DND-41 (cell line): Measurements from ENCODE around the gene CCL26.

Experiments
- ATAC-seq: fragments of 200-7000 bp; cut with Tn5 transposase; 3 replicates; pipeline ENCODE4 v1.9.1; 2021; ENCODE audit warnings: low read depth; ENCODE audit not compliant: insufficient read depth
- DNase-seq: peaks from one replicate; pipeline ENCODE4 v3.0.0-alpha.2; 2020
- H2AFZ ChIP-seq: 2 replicates; pipeline ENCODE4 v1.6.0; 2012; ENCODE audit warnings: low read depth, low read length
- H3K27ac ChIP-seq: 2 replicates; pipeline ENCODE4 v1.5.1; 2012; ENCODE audit warnings: low read length, inconsistent platforms
- H3K27me3 ChIP-seq: fragments of 200-600 bp; sonication (generic); 2 replicates; pipeline ENCODE4 v1.6.0; 2012; ENCODE audit warnings: low read length, mild to moderate bottlenecking, inconsistent platforms; ENCODE audit not compliant: insufficient read depth, poor library complexity
- H3K36me3 ChIP-seq: 2 replicates; pipeline ENCODE4 v1.5.1; 2012; ENCODE audit warnings: low read length, inconsistent platforms; ENCODE audit not compliant: insufficient read depth
- H3K4me1 ChIP-seq: 2 replicates; pipeline ENCODE4 v1.5.1; 2012; ENCODE audit warnings: mild to moderate bottlenecking, low read length; ENCODE audit not compliant: insufficient read depth
- H3K4me2 ChIP-seq: 2 replicates; pipeline ENCODE4 v1.6.0; 2012; ENCODE audit warnings: mild to moderate bottlenecking, moderate library complexity, low read length, inconsistent platforms; ENCODE audit not compliant: insufficient read depth
- H3K4me3 ChIP-seq, 2 experiments: fragments of 200-600 bp in 1 of 2; shearing (Covaris generic) in 1 of 2; 2 replicates each; pipeline ENCODE4 v1.5.1; 2012 to 2016; ENCODE audit warnings: inconsistent platforms in 2 of 2, low read length in 2 of 2, mild to moderate bottlenecking in 2 of 2, low read depth in 1 of 2, moderate library complexity in 1 of 2
- H3K79me2 ChIP-seq: 2 replicates; pipeline ENCODE4 v1.6.0; 2012; ENCODE audit warnings: low read length, inconsistent platforms; ENCODE audit not compliant: insufficient read depth
- H3K9ac ChIP-seq: 2 replicates; pipeline ENCODE4 v1.6.0; 2012; ENCODE audit warnings: low read depth, mild to moderate bottlenecking, inconsistent platforms, low read length, moderate library complexity
- H3K9me3 ChIP-seq: 2 replicates; pipeline ENCODE4 v1.5.1; 2012; ENCODE audit warnings: low read length, moderate library complexity, mild to moderate bottlenecking, inconsistent platforms; ENCODE audit not compliant: insufficient read depth, severe bottlenecking
- H4K20me1 ChIP-seq: 2 replicates; pipeline ENCODE4 v1.6.0; 2012; ENCODE audit warnings: low read length; ENCODE audit not compliant: insufficient read depth
- CTCF ChIP-seq: IDR thresholded peaks from 2 replicates; pipeline ENCODE4 v1.5.1; 2012; ENCODE audit warnings: borderline replicate concordance, low read length, moderate library complexity, mild to moderate bottlenecking; ENCODE audit not compliant: poor library complexity, severe bottlenecking; ENCODE audit errors: extremely low read depth
- EZH2 ChIP-seq: IDR thresholded peaks from 3 replicates; pipeline ENCODE4 v1.6.1; 2012; ENCODE audit warnings: borderline replicate concordance, low read depth, mild to moderate bottlenecking, moderate library complexity, low read length, inconsistent platforms; ENCODE audit not compliant: severe bottlenecking

Gene CCL26

GRCh38 chr7:75807452-75807851, 35.4 kb upstream of the CCL26 start:
- ATAC-seq (no peak), DNase-seq (no peak)
- H3K27ac ChIP-seq = no peak overlapping the region
- H3K4me2 ChIP-seq = no peak overlapping the region
- no peak overlapping the region for H3K4me3 ChIP-seq
- H3K4me1 ChIP-seq = no peaks in the 10 kb centered on the region
- no peak overlapping the region for H2AFZ ChIP-seq
- H3K36me3 ChIP-seq = no peaks in the 10 kb centered on the region
- H4K20me1 ChIP-seq = no peaks in the 10 kb centered on the region
- no peaks in the 10 kb centered on the region for H3K79me2 ChIP-seq
- H3K27me3 ChIP-seq = no peaks in the 10 kb centered on the region
- H3K9me3 ChIP-seq = peaks cover 10% of the 10 kb centered on the region
- no peak for TF ChIP-seq EZH2
- no peak for TF ChIP-seq CTCF
- H3K9ac ChIP-seq = no peak overlapping the region

GRCh38 chr7:75806560-75807307, 34.7 kb upstream of the CCL26 start:
- no peak overlapping the region for H2AFZ ChIP-seq
- DNase-seq (no peak), ATAC-seq (no peak)
- no peaks in the 10 kb centered on the region for H4K20me1 ChIP-seq
- H3K9ac ChIP-seq = no peak overlapping the region
- TF ChIP-seq CTCF = no peak
- TF ChIP-seq EZH2 = no peak
- H3K79me2 ChIP-seq = no peaks in the 10 kb centered on the region
- H3K36me3 ChIP-seq = no peaks in the 10 kb centered on the region
- no peak overlapping the region for H3K27ac ChIP-seq
- no peaks in the 10 kb centered on the region for H3K4me1 ChIP-seq
- H3K4me3 ChIP-seq = no peak overlapping the region
- no peaks in the 10 kb centered on the region for H3K27me3 ChIP-seq
- H3K4me2 ChIP-seq = no peak overlapping the region
- H3K9me3 ChIP-seq = peaks cover 10% of the 10 kb centered on the region

GRCh38 chr7:75804705-75805104, 32.7 kb upstream of the CCL26 start:
- Histone ChIP-seq H2AFZ (no peak overlapping the region), H4K20me1 (no peaks in the 10 kb centered on the region), H3K36me3 (no peaks in the 10 kb centered on the region), H3K9me3 (peaks cover 10% of the 10 kb centered on the region), H3K79me2 (no peaks in the 10 kb centered on the region), H3K9ac (no peak overlapping the region), H3K4me2 (no peak overlapping the region), H3K4me3 (no peak overlapping the region), H3K4me1 (no peaks in the 10 kb centered on the region), H3K27me3 (no peaks in the 10 kb centered on the region), H3K27ac (no peak overlapping the region)
- TF ChIP-seq EZH2 (no peak), CTCF (no peak)
- DNase-seq (no peak), ATAC-seq (no peak)

GRCh38 chr7:75804004-75804403, 32.0 kb upstream of the CCL26 start:
- H3K27ac ChIP-seq = no peak overlapping the region
- H2AFZ ChIP-seq = no peak overlapping the region
- no peaks in the 10 kb centered on the region for H4K20me1 ChIP-seq
- H3K79me2 ChIP-seq = no peaks in the 10 kb centered on the region
- DNase-seq (no peak), ATAC-seq (no peak)
- H3K4me1 ChIP-seq = no peaks in the 10 kb centered on the region
- no peak overlapping the region for H3K4me3 ChIP-seq
- no peak overlapping the region for H3K4me2 ChIP-seq
- peaks cover 10% of the 10 kb centered on the region for H3K9me3 ChIP-seq
- no peak for TF ChIP-seq CTCF
- TF ChIP-seq EZH2 = no peak
- no peaks in the 10 kb centered on the region for H3K27me3 ChIP-seq
- H3K36me3 ChIP-seq = no peaks in the 10 kb centered on the region
- no peak overlapping the region for H3K9ac ChIP-seq
